HG02678 (cell line): ENCODE measurements around the gene TMEM131.
A peak's percentile ranks its signal among the peaks of the same experiment; 100 is the strongest.
"Not testable (repeated sequence)": the region's sequence is repeated elsewhere in the genome, so short reads cannot be mapped to it uniquely, and the experiment has no call there.

ENCODE experiments used
- ATAC-seq: cut with Tn5 transposase; IDR thresholded peaks from one replicate; pipeline ENCODE4 v1.9.1; 2021; ENCODE audit warnings: mild to moderate bottlenecking, moderate library complexity; ENCODE audit not compliant: unreplicated experiment

Gene TMEM131

DNA sequence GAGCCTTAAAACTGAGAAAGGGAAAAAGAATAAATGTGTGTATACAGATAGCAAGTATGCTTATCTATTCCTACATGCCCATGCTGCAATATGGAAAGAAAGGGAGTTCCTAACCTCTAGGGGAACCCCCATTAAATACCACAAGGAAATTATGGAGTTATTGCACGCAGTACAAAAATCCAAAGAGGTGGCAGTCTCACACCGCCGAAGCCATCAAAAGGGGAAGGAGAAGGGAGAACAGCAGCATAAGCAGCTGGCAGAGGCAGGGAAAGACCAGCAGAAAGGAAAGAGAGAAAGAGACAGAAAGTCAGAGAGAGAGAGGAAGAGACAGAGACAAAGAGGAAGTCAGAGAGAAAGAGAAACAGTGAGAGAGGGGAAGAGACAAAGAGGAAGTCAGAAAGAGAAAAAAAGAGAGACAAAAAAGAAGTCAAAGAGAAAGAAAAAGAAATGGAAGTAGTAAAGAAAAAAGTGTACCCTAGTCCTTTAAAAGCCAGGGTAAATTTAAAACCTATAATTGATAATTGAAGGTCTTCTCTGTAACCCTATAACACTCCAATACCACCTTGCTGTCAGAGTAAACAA, 169.4 kb downstream of the TMEM131 start:
- ATAC-seq = not testable (repeated sequence)

DNA sequence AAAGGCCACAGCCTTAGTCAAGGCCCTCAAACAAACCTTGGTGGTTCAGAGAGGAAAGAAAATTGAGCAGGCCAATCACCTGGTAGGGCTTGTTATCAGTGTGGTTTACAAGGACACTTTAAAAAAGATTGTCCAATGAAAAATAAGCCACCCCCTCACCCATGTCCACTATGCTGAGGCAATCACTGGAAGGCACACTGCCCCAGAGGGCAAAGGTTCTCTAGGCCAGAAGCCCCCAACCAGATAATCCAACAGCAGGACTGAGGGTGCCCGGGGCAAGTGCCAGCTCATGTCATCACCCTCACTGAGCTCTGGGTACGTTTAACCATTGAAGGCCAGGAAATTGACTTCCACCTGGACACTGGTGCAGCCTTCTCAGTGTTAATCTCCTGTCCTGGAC, 171.7 kb downstream of the TMEM131 start:
- ATAC-seq = not testable (repeated sequence)

DNA sequence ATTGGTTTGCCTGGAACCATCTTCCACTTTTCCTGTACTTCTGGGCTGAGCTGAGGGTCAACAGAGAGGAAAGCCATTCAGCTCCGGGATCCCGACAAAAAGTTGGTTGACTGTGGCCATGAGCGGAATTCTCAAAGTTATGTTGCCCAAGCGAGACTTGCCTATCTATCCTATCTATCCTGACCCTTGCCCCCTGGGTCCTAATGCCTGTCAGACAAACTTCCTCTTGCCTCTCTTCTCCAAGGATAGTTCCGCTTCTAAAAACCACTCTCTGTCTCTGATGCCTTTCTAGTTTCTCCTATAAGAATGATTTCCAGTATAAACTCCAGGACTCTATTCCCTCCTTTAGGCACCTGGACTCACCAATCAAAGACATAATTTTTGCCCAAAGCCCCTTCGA, 173.9 kb downstream of the TMEM131 start:
- ATAC-seq = not testable (repeated sequence)

DNA sequence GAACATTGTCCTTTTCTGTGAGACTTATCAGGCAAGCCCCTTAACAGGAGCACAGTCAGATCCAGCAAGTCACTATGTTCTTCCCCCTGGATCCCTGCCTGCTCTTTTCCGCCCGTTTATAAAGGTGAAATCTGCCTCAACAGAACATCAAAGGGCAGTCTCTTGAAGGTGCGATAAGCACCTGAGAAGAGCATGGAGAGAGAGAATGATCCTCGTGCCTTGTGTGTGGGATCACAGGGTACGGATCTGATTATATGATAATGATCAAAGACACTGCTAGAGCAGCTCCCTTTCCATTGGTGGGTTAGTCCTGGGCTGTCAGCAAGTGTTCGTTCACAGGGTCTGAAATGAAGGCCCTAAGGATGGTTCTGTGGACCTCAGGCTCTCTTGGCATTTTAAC, 176.0 kb downstream of the TMEM131 start:
- ATAC-seq = no peak

DNA sequence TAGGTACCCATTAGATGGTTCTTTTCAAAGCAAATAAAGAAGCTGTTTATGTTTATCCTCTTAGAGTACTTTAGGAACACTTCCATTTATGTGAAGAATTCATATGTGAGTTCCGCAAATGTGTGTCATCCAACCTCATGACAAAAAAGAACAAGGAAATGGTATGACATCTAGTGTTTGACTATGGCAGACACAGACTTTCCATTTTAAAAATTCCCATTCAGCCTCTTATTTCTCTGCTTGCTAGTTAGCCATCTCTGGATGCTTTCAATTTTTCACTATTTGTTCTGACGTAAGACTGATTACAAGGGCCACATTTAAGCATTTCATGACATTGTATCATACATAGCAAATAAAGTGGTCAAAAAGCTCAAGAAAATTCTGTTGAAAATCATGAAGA, 179.3 kb downstream of the TMEM131 start:
- no peak for ATAC-seq

DNA sequence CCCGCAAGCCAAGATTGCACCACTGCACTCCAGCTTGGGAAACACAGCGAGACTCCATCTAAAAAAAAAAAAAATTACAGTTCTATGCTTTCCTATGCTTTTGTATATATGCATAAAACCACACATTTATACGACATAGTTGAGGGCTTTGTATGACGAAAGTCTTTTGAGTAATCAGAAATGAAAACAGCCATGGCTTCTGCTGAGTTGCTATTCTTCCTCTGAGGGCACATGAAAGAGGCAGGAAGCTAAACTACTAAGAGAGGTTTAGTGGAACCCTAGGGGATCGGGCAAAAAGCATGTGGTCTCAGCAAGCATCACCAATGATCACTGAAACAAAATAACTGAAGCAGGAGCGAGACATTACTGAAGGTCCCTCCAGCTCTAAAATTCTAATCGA, 182.8 kb downstream of the TMEM131 start:
- ATAC-seq = no peak

DNA sequence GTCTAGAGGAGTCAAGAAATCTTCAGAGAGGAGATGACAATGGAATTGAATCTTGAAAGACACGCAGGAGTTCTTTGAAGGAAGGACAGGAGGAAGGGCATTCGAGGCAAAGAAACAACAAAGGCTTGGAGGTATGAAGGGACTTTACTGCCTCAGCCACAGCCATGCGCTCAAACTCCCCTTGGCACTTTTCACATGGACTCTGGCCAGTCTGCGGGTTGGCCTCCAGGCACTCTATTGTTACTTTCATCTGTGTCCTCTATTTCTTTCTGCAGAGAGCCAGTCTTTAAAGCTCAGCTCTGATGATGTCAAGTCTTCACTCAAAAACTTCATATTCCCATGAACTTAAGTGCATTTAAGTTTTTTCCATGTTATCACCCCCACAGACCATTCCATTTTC, 186.9 kb downstream of the TMEM131 start:
- ATAC-seq = no peak

DNA sequence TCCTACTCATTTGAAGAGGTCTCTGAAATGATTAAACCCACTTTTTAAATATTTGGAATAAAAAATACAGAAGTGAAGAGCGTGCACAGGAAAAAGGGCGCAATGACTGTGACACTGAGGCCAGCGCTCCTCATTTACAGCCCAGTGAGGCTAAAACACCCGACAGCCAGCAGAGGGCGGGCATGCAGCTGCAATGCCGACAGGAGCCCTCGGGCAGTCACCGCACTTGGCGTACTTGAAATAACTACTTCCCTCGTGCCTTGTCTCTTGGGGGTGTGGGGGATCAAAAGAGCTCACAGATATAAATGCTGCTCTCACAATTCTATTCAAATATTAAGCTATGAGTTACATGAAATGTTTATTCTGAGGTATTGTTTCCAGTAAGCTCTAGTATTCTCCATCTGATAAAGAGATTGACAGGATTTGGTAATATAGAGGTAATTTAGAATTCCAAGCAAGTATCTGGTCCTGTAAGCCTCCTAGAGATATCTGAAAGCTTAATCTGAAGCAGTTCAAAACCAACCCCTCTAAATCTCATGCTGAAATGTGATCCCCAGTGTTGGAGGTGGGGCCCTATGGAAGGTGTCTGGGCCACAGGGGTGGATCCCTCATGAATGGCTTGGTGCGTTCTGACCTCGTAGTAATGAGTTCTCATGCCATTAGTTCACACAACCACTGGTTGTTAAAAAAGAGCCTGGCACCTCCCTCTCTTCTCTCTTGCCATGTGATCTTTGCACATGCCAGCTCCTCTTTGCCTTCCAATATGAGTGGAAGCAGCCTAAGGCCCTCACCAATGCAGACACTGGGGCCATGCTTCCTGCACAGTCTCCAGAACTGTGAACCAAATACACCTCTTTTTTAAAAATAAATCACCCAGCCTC, 188.8 kb downstream of the TMEM131 start:
- peak; percentile 80 for ATAC-seq

DNA sequence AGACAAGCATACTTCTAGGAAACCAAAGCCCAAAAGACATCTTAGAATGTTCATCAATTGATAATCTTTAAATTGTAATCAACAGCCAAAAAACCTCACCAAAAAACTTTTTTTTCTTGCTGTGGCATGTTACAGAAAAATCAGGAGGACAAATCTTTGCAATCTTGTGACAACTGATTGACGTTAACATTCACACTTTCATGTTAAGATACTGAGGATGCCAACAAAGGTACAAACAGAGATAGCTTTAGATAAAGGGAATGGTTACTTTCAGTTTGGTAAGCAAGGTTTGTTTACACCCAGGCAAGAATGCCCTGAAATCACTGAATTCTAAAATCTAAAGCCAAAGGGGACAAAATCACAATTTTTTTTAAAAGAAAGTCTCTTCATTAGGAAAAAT, 190.0 kb downstream of the TMEM131 start:
- no peak for ATAC-seq

DNA sequence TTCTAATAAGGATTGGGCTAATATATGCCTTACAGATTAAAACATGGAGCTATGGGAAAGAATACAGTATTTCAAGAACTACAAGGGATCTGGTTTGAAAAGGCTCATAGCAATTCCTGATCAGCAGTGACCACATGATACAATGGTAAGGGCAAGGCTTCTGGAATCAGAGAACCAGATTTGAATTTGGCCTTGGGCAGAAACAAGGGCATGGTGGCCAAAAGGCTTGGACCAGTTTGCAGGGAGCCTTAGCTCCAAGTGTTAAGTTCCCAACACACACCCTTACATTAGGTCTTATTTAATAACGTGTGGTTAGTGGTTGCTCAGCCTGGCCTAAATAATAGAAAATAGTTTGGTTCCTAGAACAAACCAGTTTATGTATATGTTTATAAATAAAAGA, 194.7 kb downstream of the TMEM131 start:
- ATAC-seq = no peak

DNA sequence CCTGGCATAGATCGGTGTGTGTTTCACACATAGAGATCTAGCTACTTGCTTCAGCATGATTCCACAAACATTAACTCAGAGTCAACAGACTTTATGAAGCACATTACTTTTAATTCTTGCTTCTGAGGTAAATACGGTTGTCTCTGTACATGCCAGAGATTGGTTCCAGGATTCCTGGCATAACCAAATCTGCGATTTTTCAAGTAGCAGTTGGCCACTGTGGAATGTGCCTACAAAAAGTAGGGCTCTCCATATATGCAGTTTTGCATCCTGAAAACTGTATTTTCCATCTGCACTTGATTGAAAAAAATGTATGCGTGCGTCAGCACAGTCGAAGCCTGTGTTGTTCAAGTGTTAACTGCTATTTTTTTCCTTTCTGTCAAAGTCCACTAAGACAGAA, 197.3 kb downstream of the TMEM131 start:
- ATAC-seq = no peak

DNA sequence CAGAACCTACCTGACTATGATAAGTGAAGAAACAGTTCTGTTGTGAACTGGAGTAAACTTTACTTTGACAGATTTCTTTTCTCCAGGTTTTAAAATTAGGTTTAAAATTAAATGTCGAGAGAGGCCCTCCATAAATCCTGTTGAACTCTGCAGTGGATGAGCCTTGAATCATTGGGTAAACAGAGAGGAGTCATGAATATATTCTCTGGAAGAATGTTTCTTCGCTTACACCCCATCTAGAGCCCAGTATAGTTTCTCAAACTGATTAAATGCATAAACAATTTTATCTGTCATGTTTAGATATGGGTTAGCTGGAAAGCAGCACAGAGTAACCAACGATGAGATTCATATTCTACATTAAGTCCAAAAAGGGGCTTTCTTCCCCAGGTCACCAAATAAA, 198.4 kb downstream of the TMEM131 start:
- ATAC-seq = no peak

DNA sequence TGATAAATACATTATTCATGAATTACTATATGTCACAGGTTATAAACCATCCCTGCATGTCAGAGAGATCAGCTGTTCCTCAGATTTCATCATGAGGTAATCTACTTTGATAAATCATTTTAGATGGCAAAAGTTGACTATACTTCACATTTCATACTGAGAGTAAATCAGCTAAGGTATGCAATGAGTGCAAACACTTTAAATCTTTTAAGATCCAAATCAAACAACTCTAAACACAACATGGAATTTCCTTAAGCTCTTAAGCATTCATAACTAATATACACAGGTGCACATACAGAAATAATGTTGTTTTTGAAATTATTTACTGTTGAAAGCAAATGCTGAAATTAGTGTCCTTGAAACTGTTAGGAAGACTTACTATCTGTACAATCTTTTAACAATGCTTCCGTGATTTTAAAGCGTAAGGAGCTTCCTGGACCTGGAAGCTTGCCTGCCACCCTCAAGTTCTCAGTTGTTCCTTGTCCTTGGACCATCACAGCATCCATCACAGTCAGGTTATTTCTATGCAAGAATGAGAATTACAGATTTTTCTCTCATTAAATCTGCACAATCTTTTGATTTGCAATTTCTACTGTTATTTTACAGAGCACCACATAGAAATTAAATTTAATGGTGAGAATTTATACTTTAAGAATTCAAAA, 199.2 kb downstream of the TMEM131 start:
- no peak for ATAC-seq

DNA sequence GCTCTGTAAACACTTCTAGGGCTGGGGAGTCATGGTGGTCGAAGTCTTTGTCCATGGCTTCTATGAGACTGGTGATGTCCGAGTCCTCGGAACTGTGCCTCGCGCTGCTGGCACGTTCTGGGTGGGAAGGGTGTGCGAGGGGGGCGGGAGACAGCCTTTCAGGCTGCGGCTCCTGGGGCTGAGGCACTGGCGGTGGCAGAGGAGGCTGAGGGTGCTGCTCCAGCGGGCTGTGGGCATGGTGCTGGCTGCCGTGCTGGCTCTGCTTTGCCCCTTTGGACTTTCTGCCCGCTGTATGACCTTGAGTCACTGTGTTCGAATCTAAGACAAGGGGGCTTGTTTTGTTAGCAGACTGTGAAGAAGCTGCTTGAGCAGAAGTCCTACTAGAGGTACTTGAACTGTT, 203.3 kb downstream of the TMEM131 start:
- no peak for ATAC-seq

DNA sequence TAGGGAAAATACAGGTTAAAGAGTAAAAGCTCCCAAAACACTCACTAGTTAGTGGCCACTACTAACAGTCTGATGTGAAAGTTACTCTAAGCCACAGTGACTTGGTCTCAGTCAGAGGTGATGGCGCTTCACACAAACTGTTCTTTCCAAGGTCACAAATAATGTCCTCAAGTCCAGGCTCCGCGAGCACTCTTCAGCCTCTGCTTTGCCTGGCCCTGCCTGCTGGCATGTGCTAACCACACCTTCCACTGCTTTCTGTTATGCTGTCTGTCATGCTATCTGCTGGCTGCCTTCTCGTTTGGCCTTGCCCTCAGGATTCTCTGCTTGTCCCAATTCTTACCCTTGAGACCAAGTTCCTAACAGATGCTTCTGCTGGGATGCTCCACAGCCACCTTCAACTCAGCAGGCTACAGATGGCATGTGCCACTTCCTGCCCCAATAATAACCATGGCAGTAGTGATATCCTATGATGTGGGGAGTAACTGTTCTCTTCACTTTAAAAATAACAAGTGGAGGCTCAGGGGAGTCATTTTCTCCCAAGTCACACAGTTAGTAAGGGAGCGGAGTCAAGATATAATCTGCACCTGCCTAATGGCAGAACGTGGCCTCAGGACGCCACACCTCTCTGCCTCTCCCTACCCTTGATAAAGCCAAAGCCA, 206.6 kb downstream of the TMEM131 start:
- no peak for ATAC-seq

DNA sequence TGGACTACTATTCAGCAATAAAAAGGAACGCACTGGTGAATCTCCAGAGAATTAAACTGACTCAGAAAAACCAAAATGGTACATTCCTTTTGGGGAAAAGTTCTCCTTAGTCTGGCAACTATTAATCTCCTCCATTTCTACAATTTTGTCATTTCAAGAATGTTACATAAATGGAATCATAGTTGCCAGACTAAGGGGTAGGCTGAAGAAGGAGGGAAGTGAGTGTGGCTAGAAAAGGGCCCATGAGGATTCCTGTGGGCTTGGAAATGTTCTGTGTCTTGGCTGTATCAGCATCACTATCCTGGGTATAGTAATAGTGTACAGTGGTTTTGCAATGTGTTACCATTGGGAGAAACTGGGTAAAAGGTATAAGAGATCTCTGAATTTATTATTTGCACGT, 209.9 kb downstream of the TMEM131 start:
- no peak for ATAC-seq

DNA sequence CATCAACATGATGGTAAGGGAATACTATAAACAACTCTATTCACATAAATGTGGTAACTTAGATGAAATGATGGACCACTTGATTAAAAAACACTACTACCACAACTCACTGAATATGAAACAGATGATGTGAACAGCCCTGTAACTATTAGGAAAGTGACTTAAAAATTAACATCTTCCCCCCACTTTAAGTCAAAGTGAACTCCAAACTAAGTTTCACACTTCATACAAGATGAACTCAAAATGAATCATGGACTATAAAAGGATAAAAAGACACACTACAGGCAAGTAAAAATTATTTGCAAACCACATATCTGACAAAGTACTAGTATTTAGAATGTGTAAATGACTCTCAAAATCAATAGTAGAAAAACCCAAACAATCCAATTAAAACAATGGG, 210.8 kb downstream of the TMEM131 start:
- ATAC-seq = no peak

DNA sequence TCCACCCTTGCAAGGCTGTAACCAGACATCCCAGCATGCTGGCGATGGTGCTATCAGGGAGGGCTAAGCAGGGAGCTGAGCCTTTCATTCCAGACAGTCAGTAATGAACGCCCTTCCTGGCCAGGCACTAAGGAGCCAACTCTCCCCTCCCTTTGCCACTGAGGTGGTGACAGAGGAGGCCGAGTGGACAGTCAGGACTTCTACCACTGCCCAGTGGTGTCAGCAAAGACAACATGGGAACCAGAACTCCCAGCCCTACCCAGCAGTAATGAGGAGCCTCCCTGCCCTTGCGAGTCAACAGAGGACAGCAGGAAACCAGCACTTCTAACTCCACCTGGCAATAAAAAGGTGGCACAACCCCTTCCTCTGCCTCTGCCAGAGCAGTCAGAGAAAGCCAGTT, 213.8 kb downstream of the TMEM131 start:
- ATAC-seq = no peak

DNA sequence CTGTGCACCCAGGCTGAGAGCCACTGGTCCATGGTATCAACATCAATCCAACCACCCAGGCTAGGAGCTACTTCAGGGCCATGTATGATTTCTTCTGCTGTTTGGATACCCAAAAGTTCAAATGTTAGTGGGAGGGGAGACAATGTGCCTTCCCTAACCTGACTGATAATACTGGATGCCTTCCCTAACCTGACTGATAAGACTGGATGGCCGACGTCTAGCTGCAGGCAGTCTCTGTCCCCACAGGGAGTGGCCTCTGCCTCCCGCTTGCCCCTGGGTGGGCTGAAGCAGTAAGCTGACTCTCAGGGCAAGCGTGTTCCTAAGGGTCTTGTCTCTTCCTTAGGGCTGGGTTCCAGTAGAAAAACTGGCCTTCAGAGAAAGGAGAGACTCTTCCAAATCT, 216.6 kb downstream of the TMEM131 start:
- ATAC-seq = no peak

DNA sequence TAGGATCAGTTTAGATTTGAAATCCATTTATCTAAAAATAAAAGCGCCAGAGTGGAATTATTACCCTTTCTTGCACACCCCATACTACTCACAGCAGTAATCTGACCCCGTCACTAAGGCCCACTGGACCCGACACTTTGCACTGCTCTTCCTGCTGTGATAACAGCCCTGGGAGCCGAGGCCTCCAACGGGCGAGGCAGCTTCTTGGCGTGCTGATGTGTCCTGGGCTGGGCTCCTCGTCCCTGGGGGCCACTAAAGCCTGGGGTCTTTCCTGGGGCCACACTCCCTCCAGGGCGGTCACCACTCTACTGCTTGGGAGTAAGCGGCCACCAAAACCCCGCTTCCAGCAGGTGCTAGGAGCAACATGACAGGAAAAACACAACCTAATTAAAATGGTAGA, 220.7 kb downstream of the TMEM131 start:
- no peak for ATAC-seq

DNA sequence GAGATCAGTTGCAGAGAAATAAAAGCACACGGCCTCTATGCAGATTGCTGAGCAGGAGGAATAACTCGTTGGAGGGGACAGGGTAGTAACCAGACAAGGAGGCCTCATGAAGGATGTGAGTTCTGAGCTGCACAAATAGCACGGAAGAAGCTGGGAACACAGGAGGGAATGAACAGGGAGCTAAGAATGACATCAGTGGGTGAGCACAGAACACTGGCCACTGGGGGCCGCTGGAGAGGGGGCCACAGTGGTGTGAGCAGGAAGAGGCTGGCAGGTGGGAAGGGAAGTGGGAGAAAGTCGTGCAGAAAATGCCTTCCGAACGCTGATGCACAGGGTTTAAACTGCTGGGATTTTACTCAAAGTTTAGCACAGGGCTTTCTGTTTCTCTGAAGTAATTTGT, 221.3 kb downstream of the TMEM131 start:
- no peak for ATAC-seq

DNA sequence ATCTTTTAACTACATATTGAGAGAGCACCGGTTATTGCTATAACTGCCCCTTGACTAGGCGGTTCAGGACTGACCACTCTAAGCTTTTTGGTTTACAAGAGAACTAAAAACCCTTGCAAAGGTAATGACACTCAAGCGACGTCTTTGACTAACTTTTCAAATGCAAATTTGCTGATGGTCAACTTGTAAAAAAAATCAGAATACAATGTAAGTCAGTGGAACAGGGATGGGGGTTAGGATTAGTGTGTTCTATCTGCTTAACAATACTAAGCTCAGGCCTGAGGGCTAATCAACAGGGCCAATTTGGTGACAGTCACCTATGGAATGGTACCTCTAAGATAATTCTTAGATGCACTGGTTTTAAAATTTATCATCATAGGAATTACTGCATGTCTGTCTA, 225.3 kb downstream of the TMEM131 start:
- no peak for ATAC-seq
